Midbrain (tissue), 1 donor: Measurements from ENCODE around the gene DNAJC4.

Experiments
- DNase-seq: peaks from one replicate; lab custom pipeline; 2025; lab: John Stamatoyannopoulos, UW

Gene DNAJC4

DNA sequence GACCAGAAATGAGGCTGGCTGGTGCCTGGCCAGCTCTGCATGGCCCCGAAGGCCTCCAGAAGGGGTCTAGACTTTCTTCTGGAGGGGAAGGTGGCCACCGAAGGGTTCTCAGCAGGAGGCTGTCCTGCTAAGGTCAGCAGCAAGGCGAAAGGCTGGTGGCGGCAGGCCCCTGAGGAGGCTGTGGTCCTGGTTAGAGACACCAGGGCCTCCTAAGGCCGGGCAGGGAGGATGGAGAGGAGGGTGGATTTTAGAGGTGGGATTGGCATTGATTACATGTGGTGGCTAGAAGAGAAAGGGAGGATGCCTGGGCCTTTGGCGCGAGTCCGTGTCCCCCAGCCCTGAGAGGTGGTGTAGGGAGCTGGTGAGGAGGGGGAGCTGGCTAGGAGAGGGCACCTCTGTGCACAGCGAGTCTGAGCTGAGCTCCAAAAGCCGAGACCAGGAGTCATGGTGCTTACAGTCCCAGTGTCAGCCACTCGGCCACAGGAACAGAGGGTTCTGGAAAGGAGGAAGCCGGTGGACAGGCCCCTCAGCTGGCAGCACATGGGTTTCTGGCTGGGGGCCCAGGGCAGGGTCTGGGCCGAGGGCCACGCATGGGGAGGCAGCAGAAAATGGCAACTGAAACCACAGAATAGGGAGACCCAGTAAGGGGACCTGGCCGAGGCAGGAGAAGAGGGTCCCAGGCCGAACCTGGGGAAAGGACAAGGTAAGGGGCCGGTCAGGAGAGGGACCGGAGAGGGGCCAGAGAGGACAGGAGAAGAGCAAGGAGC, 21.4 kb upstream of the DNAJC4 start:
- DNase-seq = peak; percentile 29

DNA sequence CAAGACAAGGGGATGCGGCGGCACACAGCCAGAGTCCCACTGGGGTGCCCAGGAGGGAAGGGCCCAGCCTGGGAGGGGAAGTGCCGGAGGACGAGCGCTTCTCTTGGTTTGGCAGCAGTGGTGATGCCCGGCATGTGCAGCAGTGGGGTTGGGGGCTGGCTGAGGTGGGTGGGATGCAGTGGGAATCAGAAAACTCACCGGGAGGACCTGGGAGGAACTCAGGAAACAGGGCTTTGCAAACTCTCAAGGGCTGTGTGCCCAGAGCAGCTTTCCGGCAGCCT, 20.8 kb upstream of the DNAJC4 start:
- DNase-seq = no peak

DNA sequence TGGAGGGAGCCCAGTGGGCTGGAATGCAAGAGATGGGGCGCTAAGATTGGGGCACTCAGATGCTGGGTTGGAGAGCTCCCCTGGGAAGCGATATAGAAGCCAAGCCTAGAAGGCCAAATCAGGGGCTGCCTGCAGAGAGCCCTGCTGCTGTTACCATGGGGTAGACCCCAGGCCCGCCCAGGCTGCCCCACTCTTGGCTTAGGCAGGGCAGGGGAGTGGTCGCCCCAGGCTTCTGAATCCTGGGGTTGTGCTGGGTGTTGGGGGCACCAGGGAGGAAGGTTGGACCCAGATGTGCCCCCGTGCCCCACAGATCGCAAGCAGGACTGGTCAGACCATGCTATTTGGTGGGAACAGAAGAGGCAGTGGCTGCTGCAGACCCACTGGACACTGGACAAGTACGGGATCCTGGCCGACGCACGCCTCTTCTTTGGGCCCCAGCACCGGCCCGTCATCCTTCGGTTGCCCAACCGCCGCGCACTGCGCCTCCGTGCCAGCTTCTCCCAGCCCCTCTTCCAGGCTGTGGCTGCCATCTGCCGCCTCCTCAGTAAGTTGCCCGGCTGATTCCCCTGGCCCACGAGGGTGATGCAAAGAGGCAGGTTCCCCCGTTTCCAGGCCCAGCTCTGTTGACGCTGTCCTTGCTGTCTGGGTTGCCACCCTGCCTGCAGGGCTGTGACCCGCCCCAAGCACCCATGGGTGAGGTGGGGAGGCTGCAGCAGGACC, 19.9 kb upstream of the DNAJC4 start:
- no peak for DNase-seq

DNA sequence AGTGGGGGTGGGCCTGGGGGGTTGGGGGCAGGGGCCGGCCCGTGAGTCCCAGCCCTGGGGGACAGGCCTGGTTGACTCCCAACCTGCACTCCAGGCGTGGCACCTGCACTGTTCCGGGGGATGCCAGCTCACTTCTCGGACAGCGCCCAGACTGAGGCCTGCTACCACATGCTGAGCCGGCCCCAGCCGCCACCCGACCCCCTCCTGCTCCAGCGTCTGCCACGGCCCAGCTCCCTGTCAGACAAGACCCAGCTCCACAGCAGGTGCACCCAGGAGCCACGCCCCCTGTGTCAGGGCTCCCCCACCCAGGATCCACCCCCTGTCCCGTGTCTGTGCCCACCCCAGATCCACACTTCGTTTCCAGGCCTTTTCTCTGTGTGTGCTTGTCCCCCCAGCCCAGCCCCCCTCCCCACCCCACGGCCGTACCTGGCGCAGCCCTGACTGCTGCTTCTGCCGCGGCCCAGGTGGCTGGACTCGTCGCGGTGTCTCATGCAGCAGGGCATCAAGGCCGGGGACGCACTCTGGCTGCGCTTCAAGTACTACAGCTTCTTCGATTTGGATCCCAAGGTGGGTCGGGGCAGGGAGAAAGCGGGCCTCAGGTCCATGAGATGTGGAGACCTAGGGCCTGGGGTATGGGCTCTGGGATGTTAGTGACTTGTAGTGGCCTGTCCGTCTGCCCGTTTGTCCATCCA, 19.0 kb upstream of the DNAJC4 start:
- no peak for DNase-seq

DNA sequence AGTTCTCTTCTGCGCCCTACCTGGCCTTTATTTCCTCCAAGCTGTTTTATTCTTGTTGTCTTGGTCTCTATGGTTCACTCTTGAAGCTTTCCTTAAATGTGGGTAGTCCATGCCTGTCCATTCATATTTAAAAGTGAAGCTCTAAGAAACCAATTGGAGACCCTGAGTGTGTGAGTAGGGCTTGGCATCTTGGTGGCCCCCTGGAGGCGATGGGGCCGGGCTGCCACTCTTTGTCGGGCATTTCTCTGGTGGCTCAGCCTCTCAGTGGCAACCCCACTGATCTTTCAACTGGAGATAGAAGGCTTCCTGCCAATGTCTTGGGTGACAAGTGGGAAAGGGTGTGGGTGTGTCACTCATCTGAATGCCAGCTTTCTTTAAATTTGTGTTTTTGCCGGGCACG, 13.5 kb upstream of the DNAJC4 start:
- DNase-seq = no peak

DNA sequence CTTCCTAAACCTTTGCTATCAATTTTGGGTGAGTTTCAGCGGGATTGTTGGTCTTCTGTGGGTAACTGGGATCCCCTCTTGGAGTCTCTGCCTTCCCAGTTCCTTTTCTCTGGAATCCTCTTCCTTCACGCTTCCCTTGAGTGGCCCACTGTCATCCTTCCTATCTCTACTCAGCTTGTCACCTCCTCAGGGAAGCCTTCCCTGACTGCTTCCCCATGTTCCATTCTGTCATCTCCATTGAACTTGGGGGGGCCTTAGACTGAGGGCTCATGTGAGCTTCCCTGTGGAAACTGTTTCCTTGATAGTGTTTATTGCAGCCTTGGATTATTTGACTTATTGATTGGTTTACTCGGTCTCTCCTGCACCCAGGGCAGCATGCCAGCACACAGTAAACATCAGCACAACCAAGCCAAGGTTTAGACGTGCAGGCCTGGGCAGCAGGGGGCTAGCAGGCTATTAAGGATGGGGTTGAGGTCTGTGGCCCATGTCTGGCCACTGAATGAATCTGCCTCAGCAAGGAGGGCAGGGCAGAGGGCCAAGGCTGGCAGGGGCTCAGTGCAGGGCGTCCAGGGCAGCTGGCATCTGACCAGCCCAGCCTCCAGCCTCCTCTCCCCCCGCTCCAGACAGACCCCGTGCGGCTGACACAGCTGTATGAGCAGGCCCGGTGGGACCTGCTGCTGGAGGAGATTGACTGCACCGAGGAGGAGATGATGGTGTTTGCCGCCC, 11.6 kb upstream of the DNAJC4 start:
- no peak for DNase-seq

DNA sequence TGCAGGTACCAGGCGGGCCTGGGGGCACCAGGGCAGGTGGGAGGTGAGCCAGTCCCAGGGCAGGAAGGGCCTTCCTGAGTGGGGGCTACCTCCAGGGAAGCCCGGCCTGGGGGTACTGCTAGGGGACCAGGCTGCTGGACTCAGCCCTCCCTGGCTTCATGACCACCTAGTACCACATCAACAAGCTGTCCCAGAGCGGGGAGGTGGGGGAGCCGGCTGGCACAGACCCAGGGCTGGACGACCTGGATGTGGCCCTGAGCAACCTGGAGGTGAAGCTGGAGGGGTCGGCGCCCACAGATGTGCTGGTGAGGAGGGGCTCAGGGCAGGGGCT, 11.0 kb upstream of the DNAJC4 start:
- no peak for DNase-seq

DNA sequence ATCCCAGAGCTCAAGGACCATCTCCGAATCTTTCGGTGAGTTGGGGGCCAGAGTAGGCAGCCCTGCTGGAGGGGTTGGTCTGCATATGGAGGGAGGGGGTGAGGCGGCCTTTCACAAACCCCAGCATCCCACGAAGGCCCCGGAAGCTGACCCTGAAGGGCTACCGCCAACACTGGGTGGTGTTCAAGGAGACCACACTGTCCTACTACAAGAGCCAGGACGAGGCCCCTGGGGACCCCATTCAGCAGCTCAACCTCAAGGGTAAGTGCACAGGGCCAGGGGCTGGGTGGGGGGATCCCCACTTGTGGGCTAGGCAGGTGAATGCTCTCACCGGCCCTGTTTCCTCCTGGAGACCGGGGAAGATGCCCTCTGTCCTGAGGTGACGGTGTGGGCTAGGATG, 10.6 kb upstream of the DNAJC4 start:
- DNase-seq = no peak

DNA sequence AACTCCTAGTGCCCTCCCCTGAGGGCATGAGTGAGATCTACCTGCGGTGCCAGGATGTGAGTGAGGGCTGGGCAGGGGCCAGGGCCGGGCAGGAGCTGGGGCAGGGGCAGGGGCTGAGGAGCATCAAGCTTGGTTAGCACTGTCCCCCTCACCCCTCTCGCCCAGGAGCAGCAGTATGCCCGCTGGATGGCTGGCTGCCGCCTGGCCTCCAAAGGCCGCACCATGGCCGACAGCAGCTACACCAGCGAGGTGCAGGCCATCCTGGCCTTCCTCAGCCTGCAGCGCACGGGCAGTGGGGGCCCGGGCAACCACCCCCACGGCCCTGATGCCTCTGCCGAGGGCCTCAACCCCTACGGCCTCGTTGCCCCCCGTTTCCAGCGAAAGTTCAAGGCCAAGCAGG, 10.1 kb upstream of the DNAJC4 start:
- DNase-seq = no peak

DNA sequence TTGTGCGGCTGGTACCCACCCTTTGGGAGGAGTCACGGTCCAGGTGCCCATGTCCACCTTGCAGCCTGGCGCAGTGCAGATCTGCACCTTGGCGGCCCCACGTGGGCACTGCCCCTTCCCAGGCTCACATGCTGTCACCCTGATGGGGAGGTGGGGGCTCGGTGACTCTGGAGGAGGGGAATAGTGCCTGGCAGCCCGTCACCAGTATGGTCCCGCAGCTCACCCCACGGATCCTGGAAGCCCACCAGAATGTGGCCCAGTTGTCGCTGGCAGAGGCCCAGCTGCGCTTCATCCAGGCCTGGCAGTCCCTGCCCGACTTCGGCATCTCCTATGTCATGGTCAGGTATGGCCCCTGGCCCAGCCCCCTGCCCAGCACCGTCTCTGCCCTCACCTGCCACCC, 9.6 kb upstream of the DNAJC4 start:
- no peak for DNase-seq

DNA sequence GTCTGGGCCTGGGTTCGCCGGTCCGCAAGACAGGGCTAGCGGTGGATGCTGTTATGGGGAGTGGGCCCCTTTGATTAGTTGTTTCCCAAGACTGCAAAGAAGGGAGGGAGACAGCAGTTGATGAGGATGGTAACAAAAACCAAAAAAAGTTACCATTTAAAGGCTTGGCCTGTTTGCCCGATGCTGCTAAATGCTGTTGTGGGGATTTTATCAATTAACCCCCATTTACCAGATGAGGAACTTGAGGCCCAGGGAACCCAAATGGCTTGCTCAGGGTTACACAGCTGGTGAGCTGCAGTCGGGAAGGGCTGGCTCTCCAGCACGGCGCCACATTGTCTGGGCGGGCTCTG, 7.7 kb upstream of the DNAJC4 start:
- no peak for DNase-seq

DNA sequence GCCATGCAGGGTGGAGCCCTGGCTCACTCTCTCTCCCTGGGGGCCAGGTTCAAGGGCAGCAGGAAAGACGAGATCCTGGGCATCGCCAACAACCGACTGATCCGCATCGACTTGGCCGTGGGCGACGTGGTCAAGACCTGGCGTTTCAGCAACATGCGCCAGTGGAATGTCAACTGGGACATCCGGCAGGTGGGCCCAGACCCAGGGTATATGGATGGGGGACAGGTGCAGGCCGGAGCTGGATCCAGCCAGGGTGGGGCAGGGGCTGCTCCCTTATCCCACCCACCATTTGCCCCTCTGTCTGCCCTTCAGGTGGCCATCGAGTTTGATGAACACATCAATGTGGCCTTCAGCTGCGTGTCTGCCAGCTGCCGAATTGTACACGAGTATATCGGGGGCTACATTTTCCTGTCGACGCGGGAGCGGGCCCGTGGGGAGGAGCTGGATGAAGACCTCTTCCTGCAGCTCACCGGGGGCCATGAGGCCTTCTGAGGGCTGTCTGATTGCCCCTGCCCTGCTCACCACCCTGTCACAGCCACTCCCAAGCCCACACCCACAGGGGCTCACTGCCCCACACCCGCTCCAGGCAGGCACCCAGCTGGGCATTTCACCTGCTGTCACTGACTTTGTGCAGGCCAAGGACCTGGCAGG, 7.2 kb upstream of the DNAJC4 start:
- DNase-seq = no peak

DNA sequence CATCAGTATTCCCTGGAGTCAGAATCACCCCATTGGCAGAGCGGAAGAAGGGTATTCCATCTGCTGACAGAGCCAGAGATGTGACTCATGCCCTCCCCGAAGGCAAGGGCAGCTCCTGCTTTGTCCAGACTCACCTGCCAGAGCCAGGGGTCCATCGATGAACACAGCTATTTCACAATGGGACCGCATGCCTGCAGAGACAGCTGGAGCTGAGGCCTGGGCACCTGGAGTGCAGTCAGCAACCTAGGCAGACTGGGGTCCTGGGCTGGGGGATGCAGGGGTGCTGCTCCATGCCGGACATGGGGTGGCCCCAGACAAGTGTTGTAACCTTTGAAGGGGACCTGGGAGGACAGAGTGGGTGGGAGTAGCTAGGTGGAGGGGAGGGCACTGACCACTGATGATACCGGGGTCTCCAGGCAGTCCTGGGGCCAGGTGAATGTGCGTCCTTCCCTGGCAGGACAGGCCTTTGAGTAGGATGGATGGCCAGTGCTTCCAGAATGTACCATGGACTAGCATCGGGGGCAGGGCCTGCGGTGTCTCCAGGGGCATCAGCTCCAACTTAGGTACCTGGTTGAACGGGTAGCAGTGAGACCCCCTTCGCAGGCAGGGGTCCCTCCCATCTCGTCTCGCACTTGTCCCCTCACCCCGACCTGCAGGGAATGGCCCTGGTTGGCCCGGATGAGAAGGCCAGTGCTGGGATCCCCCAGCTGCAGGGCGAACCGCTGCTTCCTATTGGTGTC, 6.0 kb upstream of the DNAJC4 start:
- no peak for DNase-seq

DNA sequence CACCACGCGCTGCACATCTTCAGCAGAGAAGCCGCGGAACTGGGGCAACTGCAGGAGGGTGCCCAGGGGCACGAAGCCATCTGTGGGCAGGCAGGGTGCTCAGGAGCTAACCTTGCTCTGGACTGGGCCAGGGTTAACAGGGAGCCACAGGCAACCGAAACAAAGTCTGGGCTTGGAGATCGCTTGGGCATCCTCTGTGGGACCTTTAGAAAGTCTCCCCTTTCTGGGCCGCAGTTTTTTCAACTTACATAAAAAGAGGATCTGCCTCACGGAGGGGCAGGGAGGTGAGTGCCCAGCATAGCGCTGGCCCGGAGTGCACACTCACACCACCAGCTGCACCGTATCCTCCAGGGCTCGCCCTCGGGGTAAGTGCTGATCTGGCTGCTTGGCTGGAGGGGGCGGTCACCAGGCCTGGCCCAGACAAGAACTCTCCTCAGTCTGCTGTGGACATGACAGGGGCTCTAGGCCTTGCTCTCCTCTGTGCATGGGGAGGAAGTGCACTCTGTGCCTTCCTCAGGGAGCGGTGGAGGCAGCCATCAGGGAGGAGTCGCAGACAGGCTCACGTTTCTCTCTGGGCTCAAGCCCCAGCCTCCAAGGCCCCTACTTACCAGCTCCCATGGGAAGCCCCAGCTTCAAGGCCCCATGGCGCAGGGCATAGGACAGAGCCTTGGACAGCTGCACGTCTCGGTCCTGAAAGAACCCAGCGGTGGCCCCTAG, 5.3 kb upstream of the DNAJC4 start:
- no peak for DNase-seq

DNA sequence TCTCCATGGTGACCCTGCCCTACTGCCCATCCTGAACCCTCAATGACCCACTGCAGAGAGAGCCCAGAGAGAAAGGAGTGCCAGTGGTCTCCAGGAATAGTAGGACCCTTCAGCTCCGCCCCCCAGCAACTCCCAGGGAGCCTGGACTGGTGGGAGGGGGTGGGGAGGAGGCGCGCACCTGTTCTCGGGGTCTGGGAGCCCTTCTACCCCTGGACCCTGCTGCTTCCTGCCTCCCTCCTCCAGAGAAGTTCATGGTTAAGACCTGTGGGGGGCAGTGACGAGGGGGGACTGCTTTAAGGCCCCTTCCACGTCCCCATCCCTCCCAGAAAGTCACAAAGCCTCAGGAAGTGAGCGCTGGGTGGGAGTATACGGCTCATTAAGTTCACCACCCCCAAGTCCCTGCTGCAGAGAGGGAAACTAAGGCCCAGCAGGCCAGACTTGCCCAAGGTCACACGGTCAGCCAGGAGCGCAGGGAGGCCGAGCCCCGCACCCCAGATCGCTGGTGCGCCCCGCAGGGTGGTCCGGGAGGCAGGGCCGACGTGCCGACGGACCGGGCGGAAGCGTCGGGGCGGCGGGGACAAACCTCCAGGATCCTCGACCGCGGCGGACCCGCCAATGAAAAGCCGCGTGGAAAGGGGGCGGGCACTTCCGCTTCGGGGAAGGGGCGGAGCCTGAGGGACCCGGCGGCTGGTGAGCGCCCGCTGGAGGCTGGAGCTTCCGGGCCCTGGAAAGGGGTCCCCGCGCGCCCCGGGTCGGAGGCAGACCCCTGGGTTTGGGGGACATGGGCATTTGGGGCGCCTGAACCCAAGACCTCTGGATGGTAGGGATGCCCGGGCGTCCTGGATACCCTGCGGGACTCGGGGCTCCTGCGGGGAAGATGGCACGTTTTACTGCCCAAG, 4.5 kb upstream of the DNAJC4 start, which contains the start of the genes NUDT22 and TRPT1:
TSS of gene NUDT22 (plus strand) at position 667 of the 899 bp plus-strand sequence. CDS start 379 bp downstream, outside the sequence.
TSS of gene TRPT1 (minus strand) at position 579 of the 899 bp plus-strand sequence. CDS start at position 253, 326 bp downstream.
- DNase-seq = peak; percentile 92

DNA sequence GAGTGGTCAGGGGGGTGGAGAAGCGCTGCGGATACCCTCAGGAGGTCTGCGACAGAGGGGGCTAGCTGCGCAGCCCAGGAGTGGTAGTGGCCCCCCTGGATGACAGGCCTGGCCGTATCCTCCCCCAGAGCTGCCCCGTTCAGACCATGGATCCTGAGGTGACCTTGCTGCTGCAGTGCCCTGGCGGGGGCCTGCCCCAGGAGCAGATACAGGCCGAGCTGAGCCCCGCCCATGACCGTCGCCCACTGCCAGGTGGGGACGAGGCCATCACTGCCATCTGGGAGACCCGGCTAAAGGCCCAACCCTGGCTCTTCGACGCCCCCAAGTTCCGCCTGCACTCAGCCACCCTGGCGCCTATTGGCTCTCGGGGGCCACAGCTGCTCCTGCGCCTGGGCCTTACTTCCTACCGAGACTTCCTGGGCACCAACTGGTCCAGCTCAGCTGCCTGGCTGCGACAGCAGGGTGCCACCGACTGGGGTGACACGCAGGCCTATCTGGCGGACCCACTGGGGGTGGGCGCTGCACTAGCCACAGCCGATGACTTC, 3.8 kb upstream of the DNAJC4 start:
- DNase-seq = no peak

DNA sequence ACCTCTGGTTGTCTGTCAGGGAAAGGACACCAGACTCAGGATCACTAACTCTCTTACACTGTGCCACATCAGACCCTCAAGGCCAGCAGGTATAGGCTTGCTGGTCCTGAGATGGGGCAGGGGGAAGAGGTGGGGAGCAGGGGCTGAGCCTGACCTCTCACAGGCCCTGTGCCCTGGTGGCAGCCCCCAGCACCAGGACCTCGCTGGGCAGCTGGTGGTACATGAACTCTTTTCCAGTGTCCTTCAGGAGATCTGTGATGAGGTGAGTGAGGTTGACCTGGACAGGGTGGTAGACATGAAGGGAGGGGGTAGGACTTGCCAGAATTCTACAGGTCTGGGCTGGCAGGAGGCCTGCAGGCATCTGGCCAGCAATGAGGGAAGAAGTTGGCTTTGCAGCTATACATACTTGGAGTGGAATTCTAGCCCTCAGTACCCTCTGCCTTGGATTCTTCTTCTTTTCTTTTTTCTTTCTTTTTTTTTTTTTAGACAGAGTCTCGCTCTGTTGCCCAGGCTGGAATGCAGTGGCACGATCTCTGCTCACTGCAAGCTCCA, 2.9 kb upstream of the DNAJC4 start:
- no peak for DNase-seq

DNA sequence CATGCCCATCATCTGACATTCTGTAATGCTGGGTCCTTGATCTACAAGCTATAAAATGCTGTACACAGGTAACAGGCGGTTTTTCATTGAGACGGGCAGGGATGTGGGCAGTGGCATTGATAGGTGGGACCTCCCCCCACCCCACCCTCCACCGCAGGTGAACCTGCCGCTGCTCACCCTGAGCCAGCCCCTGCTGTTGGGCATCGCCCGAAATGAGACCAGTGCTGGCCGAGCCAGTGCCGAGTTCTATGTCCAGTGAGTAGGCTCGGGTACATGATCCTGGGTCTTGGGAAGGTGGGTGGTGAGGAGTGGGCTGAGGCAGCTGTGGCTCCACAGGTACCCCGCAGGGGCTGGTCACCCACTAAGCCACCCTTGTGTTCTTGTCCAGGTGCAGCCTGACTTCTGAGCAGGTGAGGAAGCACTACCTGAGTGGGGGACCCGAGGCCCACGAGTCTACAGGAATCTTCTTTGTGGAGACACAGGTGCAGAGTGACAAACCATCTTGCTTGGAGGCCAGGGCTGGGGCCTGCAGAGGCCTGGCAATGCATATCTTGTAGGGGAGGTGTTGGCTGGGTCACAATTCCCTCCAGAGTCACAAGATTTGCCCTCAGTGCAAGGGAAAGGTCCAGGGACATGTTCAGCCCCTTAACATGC, 1.1 kb upstream of the DNAJC4 start:
- DNase-seq = no peak
